ENCODE results near the gene TMEM30A.

The TMEM30A gene

DNA sequence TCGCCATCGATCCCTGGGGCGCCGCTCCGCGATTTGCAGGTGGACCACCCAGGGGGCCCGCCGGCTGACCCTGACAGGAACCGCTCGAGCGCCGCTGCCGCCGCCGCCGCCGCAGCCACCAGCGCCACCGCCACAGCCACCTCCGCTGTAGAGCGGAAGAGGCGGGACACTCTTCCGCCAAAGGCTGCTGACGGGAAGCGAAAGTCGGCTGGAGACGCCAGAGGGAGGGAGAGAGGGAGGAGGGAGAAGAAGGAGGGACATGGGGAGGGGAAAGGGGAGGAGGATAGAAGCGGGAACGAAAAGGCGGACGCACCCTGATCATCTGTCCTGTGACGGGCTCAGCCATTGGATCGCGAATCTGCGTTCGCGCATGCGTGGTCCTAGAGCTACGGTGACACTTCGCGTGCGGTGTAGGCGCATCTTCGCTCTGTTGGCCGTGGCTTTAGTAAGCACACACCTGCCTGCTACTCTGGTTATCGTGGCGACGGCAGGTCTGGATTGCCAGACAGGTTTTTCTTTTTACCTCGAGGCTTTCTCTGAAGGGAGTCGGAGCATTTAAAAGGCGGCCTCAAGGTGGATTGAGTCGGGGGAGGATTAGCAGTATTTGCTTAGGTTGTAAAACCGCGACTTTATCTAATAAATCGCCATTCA, at the start of gene TMEM30A:
TSS of gene TMEM30A (minus strand) at position 161 of the 651 bp plus-strand sequence. CDS start at position 7, 154 bp downstream.
- peak; percentile 99 for DNase-seq (ENCODE audit: low spot score)

- no peak for DNase-seq (ENCODE audit: low spot score)
Observed at GRCh38 chr6:75333676-75334200, 49.1 kb upstream of the TMEM30A start.

- DNase-seq (ENCODE audit: low spot score), result no peak
Observed at GRCh38 chr6:75331151-75331550, 46.6 kb upstream of the TMEM30A start.

- no peak for DNase-seq (ENCODE audit: low spot score)
Observed at GRCh38 chr6:75329703-75330102, 45.1 kb upstream of the TMEM30A start.

DNA sequence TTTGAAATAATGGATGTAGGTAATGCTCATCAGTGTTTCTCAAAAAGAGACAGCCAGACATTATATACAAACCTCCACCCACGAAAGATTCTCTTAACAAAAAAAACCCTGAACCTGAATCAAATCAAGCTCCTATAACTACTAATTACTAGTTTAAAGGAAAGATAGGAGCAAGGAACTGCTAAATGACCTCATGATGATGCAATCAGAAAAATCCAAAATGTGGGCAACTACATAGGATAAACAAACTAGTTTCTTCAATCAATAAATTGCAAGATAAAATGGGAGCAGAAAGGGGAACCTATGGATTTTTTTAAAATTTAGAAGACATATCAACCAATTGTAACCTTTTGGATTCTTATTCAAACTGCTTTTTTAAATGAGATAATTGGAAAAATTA, 43.2 kb upstream of the TMEM30A start:
- no peak for DNase-seq (ENCODE audit: low spot score)

DNA sequence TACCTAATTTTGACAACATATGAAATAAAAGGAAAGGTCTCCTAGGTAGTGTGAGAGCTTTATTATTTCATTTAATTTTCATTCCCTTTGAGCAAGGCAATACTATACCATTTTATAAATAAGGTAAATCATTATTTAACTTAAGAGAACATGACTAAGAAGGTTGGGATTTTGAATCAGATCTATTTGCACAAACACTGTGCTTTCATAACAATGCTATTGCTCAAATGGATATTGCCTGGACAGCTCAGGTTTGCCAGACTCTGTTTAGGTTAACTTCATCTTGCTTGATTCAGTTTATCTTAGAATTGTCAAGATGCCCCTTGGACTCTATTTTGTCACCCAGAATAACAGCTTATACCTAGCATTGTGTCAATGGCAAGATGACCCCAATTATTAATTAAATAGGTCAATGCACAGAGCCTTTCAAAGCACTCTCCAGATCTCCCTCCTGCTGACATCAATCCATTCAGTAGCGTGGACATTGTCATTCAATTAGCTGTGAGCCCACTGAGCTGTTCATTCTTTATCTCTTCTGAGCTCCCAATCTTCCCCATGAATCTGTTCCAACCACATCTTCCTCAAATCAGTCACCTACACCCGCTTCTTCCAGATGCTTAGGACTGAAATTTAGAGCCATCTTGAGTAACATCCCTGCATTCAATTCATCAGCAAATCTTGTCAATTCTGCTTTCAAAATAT, 42.1 kb upstream of the TMEM30A start:
- DNase-seq (ENCODE audit: low spot score), result no peak

DNA sequence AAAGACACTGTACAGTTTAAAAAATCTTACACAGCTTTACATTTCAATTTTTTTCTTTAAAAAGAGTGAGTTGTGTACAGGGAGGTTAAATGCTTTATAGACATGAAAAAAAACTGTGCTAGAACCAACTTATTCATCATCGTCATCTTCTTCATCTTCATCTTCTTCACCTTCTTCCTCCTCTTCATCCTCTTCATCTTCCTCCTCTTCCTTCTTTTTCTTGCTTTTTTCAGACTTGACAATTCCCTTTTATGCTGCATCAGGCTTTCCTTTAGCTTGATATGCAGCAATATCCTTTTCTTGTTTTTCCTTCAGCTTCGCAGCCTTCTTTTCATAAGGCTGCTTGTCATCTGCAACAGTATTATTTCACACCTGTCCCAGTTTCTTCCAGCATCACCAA, 34.3 kb upstream of the TMEM30A start:
- no peak for DNase-seq (ENCODE audit: low spot score)

DNA sequence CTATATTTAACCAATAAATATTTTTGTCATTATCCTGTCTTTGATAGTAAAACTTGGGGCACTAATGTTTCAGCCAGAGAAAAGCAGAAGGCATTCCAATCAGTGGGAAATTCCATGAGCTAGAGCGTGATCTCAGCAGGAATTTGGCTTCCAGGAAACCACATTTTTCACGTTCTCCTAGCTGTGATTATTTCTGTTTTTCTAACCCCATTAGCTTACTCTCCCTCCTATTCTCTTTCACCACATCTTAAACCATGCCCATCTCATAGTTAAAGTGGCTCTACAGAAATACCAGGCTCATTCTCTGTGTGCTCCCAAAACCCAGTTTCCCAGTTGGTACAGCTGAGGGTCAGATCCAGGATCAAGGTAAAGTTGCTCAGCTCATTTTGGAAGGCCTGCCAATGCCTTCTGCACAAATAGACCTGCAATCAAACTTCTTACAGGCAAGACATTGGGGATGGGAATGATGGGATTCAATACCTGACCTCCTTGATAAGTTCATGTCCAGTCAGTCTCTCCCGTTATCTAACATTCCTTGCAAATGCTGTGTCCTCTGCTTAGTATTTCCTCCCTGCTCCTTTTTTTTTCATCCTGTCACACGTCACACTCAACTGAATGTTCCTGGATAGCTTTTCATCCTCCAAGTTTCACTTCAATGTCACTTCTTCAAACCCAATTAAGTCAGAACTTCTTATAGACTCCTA, 33.1 kb upstream of the TMEM30A start:
- no peak for DNase-seq (ENCODE audit: low spot score)

DNA sequence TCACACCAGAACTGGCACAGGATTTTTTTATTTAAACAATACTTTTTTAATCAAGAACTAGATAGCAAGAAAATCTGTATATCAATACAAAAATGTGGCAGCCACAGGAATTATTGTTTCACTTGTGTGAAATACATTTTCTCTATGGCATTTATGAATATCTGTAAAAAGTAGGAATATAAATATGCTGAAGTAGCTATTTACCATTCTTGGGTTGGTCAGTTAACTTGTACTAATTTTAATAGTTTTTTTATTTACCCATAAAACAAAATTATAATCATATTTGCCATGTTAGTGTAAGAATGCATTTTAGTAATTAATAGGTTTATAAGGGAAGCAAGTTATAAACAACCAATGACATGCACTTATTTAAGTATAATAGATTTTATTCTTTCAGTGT, 31.4 kb upstream of the TMEM30A start:
- DNase-seq (ENCODE audit: low spot score), result no peak

GRCh38 chr6:75308250-75308988, 23.8 kb upstream of the TMEM30A start:
- DNase-seq (ENCODE audit: low spot score), result no peak

GRCh38 chr6:75307364-75308004, 22.9 kb upstream of the TMEM30A start:
- DNase-seq (ENCODE audit: low spot score), result no peak

DNA sequence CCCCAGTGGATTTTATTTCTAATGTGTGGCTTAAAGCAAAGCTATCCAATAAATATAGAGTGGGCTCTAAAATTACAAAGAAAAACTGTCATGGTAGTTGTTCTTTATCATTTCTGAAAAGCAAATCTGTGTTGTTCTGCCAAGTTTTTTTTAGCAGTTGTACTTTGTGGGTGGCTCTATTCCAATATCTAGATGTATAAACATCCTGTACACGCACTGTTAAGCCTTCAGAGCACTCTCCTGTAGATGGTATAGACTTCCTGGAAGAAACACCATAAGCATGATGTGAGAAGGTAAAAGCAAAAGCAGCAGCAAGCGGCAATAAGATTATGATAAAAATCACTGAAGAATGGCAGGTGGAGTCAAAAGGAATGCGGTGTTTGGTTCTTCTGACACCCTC, 21.5 kb upstream of the TMEM30A start:
- no peak for DNase-seq (ENCODE audit: low spot score)

DNA sequence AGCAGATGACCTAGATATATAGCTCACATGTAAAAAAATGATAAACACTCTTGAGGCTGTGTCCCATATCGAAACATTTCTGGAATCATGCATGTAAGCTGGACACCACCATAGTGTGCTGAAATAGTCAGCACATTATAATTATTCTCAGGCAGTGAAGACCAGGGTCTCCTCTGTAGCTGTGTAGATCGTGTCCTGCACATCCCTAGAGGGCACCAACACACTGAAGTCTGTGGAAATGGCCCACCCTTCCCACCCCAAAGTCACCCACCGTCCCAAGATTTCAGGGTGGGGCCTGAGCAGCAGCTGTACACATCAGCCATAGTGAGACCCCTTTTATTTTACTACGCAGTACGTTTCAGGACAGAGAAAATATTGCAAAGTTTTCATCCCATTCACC, 21.0 kb upstream of the TMEM30A start:
- no peak for DNase-seq (ENCODE audit: low spot score)

DNA sequence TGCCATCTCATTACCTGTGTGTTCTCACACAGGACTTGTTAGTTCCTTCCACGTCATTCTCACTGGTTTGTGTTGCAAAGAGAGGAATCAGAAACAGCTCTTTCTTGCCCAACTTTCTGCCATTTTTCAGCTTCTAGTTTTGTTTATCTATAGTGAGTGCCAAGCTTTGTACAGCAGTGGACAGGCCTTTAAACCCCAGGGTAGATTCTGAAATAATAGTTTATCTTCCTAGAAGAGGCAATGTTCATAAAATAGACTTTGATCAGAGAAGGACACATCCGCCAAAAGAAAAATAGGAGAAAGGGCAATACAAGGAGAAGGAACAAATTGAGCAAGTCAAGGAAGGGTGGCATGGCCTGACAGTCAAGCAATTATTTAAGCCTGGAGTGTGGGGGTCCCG, 17.7 kb upstream of the TMEM30A start:
- DNase-seq (ENCODE audit: low spot score), result no peak

DNA sequence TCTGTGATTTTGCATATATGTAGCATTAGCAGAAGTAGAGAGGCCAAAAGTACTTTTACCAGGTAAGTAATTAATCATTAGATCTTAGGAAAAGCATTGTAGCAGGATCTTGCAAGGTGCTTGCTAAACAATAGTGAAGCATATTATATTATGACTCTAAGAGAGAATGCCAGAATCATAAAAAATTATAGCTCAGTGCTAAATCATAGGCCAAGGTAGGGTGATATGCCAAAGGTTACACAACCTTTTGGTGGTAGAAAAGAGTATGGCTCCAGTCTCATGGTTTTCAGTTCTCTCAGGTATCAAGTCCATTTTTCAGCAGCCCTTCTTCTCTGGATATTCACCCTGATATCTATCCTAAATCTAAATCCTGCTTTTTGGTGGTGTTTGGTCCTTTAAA, 16.9 kb upstream of the TMEM30A start:
- DNase-seq (ENCODE audit: low spot score), result no peak

- DNase-seq (ENCODE audit: low spot score), result no peak
Observed at GRCh38 chr6:75301088-75301487, 16.5 kb upstream of the TMEM30A start.

DNA sequence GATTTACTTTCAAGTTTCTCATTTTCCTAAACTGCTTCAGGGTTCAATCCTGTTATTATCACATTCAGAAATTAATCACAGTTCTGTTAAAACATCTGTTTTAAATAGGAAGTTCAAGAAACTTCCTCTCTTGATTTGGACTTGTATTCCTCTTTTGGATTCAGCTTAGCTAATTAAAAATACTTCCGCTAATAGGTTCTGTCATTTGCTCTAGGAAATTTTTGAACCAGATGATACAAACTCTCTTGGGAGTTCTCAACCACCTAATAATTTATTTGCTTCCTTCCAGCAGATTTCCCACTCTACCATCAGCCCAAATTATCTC, 15.9 kb upstream of the TMEM30A start:
- DNase-seq (ENCODE audit: low spot score), result no peak

GRCh38 chr6:75299801-75300530, 15.4 kb upstream of the TMEM30A start:
- no peak for DNase-seq (ENCODE audit: low spot score)

- DNase-seq (ENCODE audit: low spot score), result peak; percentile 80
Observed at GRCh38 chr6:75296811-75297779, 12.5 kb upstream of the TMEM30A start.

DNA sequence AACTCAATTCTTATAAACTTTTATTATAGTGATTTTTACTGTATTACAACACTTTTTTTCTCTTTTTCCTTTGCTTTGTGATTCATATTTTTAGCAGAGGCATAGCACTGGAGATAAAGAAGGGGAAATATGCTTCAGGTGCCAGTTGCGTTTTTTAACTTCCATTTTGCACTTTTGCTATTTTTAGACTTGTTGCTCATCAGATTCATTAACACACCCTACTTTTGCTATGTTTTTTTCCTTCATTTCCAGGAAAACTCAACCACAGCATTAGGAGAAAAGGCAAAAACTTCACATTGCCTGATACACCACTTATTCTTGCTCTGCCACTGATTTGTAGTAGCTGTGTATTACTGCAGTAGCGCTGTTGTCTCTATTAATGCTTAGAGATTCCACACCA, 8.0 kb upstream of the TMEM30A start:
- no peak for DNase-seq (ENCODE audit: low spot score)
